GM13977 (cell line): ENCODE results near the gene ZSWIM6.
A peak's percentile ranks its signal among the peaks of the same experiment; 100 is the strongest.

Source experiments
- DNase-seq: peaks from one replicate; pipeline ENCODE4 v3.0.0; 2012; ENCODE audit warnings: low spot score
- CTCF ChIP-seq: IDR thresholded peaks from 2 replicates; pipeline ENCODE4 v1.5.1; 2012; ENCODE audit warnings: mild to moderate bottlenecking, control low read depth; ENCODE audit not compliant: insufficient read depth; ENCODE audit errors: extremely low read depth, missing control alignments
- in situ Hi-C: fragments of 300-500 bp; cut with MboI; formaldehyde crosslinking; loops from one replicate; pipeline ENCODE4 v1.12.0; 2022; ENCODE audit warnings: low sequenced_read_pairs, low pct_unique_long_range_greater_than_20kb, mixed read lengths, inconsistent platforms; ENCODE audit not compliant: unreplicated experiment

ZSWIM6 gene

GRCh38 chr5:61330341-61330844 is 1.7 kb upstream of the ZSWIM6 start:
- in situ Hi-C loops: no loop called here
- TF ChIP-seq CTCF: no peak
- no peak for DNase-seq

GRCh38 chr5:61330845-61331406 is 1.1 kb upstream of the ZSWIM6 start:
- in situ Hi-C loops: no loop called here
- TF ChIP-seq CTCF: peak; percentile 34
- peak; percentile 67 for DNase-seq

GRCh38 chr5:61332358-61332749 is 296 bp downstream of the ZSWIM6 start:
- DNase-seq: peak; percentile 66
- in situ Hi-C loops: no loop called here
- TF ChIP-seq CTCF: no peak

- in situ Hi-C loops: no loop called here
- no peak for TF ChIP-seq CTCF
These were observed 828 bp downstream of the ZSWIM6 start for GRCh38 chr5:61332851-61333320.

GRCh38 chr5:61333321-61333953 is 1.4 kb downstream of the ZSWIM6 start:
- DNase-seq: peak; percentile 57
- in situ Hi-C loops: no loop called here
- TF ChIP-seq CTCF: no peak

More at GRCh38 chr5:61332851-61333320, 828 bp downstream of the ZSWIM6 start:
- DNase-seq: peak; percentile 58

- in situ Hi-C loops: no loop called here
- no peak for TF ChIP-seq CTCF
- no peak for DNase-seq
These were observed 2.2 kb downstream of the ZSWIM6 start for GRCh38 chr5:61333954-61334867.
